Endometrium (tissue), 2 donors: ENCODE results near the gene OR7G2.
"Not testable (repeated sequence)": the region's sequence is repeated elsewhere in the genome, so short reads cannot be mapped to it uniquely, and the experiment has no call there.

Source experiments
- FAIRE-seq: peaks from 2 replicates; lab custom pipeline; 2012; peaks lifted over from hg19 to GRCh38; lab: Jason Lieb, UNC
- donor health status: control.
- donor health status: control.

OR7G2 gene

DNA sequence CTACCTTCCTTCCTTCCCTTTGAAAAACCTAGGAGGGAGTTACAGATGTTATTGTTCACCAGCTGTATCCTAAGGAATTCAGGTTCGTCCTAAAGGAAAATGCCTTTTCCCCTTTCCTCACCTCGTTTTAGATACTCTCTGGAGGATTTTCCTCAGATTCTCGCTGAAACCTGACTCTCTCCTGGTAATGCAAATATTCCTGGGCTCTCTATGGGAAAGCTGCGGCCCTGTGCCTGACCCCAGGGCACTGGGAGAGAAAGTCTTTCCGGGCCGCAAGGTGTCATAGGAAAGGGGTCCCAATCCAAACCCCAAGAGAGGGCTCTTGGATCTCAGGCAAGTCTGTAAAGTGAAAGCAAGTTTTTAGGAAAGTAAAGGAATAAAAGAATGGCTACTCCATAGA is 33.5 kb downstream of the OR7G2 start:
- no peak for FAIRE-seq

DNA sequence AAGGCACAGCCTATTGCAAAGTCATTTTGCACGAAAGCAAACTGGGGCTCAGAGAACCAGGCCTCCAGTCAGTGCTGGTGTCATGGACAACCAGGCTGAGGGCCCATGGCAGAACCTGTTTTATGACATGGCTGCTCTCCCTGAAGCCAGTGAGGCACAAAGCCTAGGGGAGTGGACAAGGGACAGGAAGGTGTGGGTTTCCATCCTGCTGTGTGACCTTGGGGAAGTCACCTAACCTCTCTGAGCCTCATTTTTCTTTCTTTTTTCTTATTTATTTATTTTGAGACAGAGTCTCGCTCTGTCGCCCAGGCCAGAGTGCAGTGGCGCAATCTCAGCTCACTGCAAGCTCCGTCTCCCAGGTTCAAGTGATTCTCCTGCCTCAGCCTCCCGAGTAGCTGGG is 35.6 kb downstream of the OR7G2 start:
- not testable (repeated sequence) for FAIRE-seq

DNA sequence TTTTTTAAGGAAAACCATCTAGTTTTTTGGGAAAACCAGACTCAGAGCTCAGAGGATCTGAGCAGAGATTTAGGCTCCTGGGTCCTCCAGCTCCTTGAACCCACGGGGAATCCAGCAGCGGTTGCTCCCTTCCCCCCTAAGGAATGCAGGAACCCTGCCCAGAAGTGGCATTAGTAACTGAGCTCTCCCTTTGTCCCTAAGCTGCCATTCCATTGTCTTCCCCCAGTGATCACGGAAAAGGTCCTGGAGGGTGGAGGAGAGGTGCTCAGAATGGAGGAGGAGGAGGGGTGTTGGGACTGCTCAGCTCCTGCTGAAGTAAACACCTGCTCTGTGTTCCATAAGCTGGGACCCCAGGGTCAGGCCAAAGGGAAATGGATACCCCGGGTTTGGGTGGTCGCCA is 37.2 kb downstream of the OR7G2 start:
- FAIRE-seq: no peak

DNA sequence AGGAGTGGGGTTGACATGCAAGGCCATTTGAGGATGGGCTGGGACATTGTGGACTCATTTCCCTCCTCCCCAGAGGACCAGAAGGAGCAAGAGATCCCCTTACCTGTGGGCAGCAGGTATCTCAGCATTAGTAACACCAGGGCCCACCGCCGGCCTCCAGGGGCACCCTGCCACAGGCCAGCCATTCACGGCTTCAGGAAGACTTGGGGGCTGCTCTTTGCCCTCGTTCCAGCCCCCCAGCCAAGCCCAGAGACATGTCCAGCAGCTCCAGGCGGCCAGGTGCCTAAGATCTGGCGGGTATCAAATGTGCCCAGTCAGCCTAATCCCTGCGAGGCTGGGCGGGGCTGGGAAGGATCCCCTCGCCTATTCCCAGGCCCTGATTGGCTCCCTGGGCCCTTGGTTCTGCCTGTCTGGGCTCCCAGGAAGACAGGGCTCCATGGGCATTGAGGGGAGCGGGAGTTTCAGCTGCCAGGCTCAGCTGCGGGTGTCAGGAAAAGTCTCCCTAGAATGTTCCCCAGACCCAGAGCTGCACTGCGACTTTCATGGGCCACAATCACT is 41.7 kb downstream of the OR7G2 start:
- FAIRE-seq: no peak

DNA sequence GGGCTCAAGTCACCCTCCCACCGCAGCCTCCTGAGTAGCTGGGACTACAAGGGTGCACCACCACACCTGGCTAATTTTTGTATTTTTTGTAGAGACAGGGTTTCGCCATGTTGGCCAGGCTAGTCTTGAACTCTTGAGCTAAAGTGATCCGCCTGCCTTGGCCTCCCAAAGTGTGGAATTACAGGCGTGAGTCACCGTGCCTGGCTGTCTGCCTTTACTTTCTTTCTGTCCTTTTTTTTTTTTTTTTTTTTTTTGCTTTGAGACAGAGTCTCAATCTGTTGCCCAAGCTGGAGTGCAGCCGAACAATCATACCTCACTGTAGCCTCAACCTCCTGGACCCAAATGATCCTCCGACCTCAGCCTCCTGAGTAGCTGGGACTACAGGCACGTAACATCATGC is 45.4 kb downstream of the OR7G2 start:
- no peak for FAIRE-seq

DNA sequence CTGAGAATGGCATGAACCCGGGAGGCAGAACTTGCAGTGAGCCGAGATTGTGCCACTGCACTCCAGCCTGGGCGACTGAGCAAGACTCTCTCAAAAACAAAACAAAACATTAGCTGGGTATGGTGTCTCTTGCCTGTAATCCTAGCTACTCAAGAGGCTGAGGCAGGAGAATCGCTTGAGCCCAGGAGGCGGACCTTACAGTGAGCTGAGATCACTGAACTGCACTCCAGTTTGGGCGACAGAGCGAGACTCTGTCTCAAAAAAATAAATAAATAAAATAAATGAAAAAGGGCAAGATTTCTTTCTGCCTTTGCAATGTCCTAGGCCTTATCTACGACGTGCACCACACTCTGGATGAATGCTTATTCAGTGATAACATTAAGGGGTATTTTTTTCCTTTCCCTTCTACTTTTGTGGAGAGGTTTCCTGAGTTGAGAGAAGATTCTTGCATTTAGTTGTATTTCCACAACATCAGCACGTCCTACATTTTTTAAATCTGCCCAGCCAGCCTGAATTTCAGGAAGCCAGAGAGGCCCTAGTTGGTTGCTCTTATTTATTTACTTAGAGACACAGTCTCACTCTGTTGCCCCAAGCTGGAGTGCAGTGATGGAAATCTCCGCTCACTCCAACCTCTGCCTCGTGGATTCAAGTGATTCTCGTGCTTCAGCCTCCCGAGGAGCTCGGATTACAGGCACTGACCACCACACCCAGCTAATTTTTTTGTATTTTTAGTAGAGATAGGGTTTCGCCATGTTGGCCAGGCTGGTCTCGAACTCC is 46.5 kb downstream of the OR7G2 start:
- FAIRE-seq: no peak

DNA sequence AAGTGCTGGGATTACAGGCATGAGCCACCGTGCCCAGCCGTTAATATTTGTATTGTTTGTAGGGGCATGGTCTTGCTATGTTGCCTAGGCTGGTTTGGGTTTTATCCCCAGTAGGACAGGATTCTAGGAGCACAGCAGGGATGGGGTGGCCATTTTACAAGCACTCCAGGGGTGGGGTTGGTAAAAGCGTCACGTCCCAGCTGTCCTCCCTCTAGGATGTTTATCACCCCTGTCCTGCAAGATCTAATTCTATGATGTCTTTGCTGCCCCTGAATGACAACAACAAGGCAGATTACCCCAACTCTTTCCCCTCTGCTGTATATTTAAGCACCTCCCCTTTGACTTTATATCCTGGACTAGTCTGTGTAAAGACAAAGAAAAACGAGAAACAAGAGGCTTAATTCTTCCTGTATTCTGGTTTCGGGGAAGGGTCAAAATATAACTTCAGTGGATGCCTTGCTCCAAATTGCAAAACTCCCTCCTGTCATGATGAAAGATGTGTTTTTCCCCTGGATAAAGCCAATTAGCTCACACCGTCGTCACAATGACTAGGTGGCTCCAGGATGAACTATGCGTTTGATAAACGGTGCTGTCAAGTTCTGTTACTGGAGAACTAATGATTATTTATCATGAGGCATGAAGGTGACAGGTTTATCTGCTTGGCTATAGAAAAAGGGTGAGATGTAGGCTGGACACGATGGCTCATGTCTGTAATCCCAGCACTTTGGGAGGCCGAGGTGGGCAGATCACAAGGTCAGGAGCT is 48.2 kb downstream of the OR7G2 start:
- no peak for FAIRE-seq

DNA sequence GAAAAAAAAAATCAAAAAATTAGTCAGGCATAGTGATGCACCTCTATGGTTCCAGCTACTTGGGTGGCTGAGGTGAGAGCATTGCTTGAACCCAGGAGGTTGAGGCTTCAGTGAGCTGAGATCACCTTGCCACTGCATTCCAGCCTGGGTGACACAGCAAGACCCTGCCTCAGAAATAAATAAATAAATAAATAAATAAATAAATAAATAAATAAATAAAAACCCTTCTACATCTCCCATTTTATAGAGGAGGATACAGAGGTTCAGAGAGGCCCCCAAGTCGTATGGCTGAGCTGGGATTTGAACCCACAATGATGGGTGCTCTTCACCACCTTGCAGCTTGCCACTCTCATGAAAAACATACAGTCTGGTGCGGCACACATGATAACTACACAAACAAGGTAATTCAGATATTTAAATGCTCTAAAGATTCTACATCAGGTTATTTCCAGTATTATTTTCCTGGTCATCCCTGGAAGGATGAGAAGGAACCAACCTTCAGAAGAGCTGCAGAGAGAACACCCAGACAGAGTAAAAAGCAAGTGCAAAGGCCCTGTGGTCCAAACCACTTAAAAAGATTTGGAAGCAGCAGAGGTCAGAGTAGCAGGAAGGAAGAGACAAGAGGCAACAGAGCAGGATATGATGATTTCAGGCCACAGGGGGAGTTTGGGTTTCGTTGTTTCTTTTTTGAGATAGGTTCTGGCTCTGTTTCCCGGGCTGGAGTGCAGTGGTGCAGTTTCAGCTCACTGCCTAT is 49.6 kb downstream of the OR7G2 start:
- FAIRE-seq: no peak

DNA sequence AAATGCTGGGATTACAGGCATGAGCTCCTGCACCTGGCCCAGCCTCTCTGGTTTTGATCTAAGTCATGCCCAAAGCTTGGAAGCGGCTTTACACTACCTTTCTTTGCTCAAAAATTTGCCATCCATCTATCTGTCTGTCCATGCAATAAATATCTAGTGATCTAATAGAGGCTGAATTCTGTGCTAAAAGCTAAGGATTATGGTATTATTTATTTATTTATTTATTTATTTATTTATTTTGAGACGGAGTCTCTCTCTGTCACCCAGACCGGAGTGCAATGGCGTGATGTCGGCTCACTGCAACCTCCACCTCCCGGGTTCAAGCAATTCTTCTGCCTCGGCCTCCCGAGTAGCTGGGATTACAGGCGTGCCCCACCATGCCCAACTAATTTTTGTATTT is 51.1 kb downstream of the OR7G2 start:
- not testable (repeated sequence) for FAIRE-seq

DNA sequence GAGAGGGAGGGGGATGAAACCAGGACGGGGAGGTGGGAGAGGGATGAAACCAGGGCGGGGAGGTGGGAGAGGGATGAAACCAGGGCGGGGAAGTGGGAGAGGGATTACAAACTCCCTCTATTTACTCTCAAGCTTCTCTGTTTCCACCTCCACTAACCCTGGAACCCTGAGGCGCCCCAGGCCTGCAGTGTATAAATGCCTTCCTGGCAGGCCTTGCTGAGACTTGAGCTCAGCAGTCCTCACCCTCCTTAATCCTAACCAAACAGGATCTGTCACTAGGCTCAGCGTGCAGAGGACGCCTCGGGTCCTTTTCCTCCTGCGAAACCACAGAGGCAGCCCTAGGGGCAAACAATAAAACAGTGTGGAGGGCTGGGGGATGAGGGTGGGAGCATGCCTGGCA is 52.5 kb downstream of the OR7G2 start:
- no peak for FAIRE-seq

DNA sequence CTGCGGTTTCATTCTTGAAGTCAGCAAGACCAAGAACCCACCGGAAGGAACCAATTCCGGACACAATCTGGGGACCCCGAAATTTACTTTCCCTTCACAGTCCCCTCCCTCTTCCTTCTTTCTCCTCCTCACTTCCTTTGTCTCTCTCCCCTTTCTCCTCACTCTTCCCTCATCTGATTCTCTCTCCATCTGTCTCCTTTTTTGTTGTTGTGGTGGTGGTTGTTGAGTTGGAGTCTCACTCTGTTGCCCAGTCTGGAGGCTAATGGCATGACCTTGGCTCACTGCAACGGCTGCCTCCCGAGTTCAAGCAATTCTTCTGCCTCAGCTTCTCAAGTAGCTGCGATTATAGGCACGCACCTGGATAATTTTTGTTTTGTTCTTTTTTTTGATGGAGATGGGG is 53.1 kb downstream of the OR7G2 start:
- FAIRE-seq: no peak

DNA sequence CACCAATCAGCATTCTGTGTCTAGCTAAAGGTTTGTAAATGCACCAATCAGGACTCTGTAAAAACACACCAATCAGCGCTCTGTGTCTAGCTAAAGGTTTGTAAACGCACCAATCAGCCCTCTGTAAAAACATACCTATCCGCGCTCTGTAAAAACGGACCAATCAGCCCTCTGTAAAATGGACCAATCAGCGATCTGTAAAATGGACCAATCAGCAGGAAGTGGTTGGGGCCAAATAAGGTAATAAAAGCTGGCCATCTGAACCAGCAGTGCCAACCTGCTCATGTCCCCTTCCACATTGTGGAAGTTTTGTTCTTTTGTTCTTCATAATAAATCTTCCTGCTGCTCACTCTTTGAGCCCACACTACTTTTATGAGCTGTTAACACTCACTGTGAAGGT is 53.6 kb downstream of the OR7G2 start:
- not testable (repeated sequence) for FAIRE-seq

DNA sequence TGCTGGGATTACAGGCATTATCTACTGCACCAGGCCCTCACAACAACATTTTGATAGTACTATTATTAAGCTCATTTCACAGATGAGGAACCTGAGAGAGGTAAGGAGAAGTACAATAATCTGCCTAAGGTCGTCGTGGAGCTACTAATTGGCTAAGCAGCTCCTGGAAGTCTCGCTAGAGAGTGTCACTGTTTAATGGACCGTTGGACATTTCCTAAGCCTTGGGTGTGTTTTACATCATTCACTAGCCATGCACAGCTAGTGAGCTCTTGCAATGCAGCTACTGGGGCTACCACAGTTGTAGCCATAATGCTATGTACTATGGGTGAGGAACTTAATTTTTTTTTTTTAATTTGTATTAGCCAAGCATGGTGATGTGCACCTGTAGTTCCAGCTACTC is 54.4 kb downstream of the OR7G2 start:
- no peak for FAIRE-seq
